ENCODE measurements around the gene PHGDH. TPM values are rescaled to one million over a fixed set of nuclear protein-coding genes. Genes with fewer than 3 reads are reported as not detected.

PHGDH gene
- total RNA-seq, 1 donor from 2014 or later, result 371 TPM

- no peaks in the 10 kb centered on the region for H3K79me2 ChIP-seq (ENCODE audit: insufficient read depth, low read length)
- TF ChIP-seq EZH2 (IDR thresholded peaks at IDR 0.05; ENCODE audit: insufficient read depth, low read length), result no peak
- no peak for TF ChIP-seq CTCF (IDR thresholded peaks at IDR 0.05; ENCODE audit: insufficient read depth, low read depth, low read length)
- no peaks in the 10 kb centered on the region for H3K27me3 ChIP-seq (ENCODE audit: insufficient read depth, low read length)
- Mint-ChIP-seq H3K4me3 (ENCODE audit: unreplicated experiment) (no peak overlapping the region), H3K27me3 (ENCODE audit: low read depth, unreplicated experiment) (no peaks in the 10 kb centered on the region), H3K36me3 (ENCODE audit: low read depth, unreplicated experiment) (peaks cover 65% of the 10 kb centered on the region), H3K27ac (ENCODE audit: unreplicated experiment) (no peak overlapping the region), H3K9me3 (ENCODE audit: unreplicated experiment) (no peaks in the 10 kb centered on the region), H3K4me1 (ENCODE audit: low read depth, unreplicated experiment) (peaks cover 8% of the 10 kb centered on the region)
- no peak overlapping the region for H3K27ac ChIP-seq (ENCODE audit: low read depth, low read length)
- no peak overlapping the region for H3K4me3 ChIP-seq (ENCODE audit: insufficient read depth, low read depth, low read length)
- no peak overlapping the region for H2AFZ ChIP-seq (ENCODE audit: low read depth, low read length)
- H3K4me2 ChIP-seq (ENCODE audit: low read length), result no peak overlapping the region
- FAIRE-seq, result no peak
- peaks cover 3% of the 10 kb centered on the region for H4K20me1 ChIP-seq (ENCODE audit: insufficient read depth, low read length)
- H3K36me3 ChIP-seq (ENCODE audit: insufficient read depth, low read length), result no peaks in the 10 kb centered on the region
- no peak for DNase-seq (ENCODE audit: low read depth)
- H3K9ac ChIP-seq (ENCODE audit: low read length), result no peak overlapping the region
- no peaks in the 10 kb centered on the region for H3K9me3 ChIP-seq (ENCODE audit: insufficient read depth, low read depth, low read length)
- H3K4me1 ChIP-seq (ENCODE audit: insufficient read depth, low read length), result no peaks in the 10 kb centered on the region
These were observed 13.9 kb downstream of the PHGDH start for GRCh38 chr1:119725626-119726025.

DNA sequence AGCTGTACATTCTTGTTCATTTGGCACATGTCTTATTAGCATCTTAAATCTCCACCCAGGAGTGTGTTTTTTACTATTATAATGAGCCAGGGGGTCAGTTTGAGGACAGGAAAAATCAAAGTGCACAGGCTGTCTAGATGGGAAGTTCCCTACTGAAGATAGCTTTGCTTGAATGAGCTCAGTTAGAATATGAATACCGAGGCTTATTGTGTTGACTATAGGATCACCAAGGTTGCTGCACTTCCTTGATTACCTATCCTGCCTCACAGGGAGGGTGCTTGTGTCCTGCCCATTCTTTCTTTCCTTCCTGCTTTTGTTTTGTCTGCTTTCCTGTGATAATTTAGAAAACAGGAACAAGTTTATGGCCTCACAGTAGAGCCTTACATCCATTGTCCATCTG lies 16.3 kb downstream of the PHGDH start:
- H3K36me3 ChIP-seq (ENCODE audit: insufficient read depth, low read length), result no peaks in the 10 kb centered on the region
- no peak overlapping the region for H3K4me3 ChIP-seq (ENCODE audit: insufficient read depth, low read depth, low read length)
- no peak for DNase-seq (ENCODE audit: low read depth)
- Mint-ChIP-seq H3K27ac (ENCODE audit: unreplicated experiment) (no peak overlapping the region), H3K36me3 (ENCODE audit: low read depth, unreplicated experiment) (peaks cover 55% of the 10 kb centered on the region), H3K4me3 (ENCODE audit: unreplicated experiment) (no peak overlapping the region), H3K4me1 (ENCODE audit: low read depth, unreplicated experiment) (peaks cover 16% of the 10 kb centered on the region), H3K27me3 (ENCODE audit: low read depth, unreplicated experiment) (no peaks in the 10 kb centered on the region), H3K9me3 (ENCODE audit: unreplicated experiment) (no peaks in the 10 kb centered on the region)
- no peak overlapping the region for H3K4me2 ChIP-seq (ENCODE audit: low read length)
- H3K9ac ChIP-seq (ENCODE audit: low read length), result no peak overlapping the region
- no peak overlapping the region for H2AFZ ChIP-seq (ENCODE audit: low read depth, low read length)
- FAIRE-seq, result no peak
- no peaks in the 10 kb centered on the region for H3K79me2 ChIP-seq (ENCODE audit: insufficient read depth, low read length)
- no peak for TF ChIP-seq EZH2 (IDR thresholded peaks at IDR 0.05; ENCODE audit: insufficient read depth, low read length)
- TF ChIP-seq CTCF (IDR thresholded peaks at IDR 0.05; ENCODE audit: insufficient read depth, low read depth, low read length), result no peak
- H4K20me1 ChIP-seq (ENCODE audit: insufficient read depth, low read length), result peaks cover 8% of the 10 kb centered on the region
- H3K27me3 ChIP-seq (ENCODE audit: insufficient read depth, low read length), result no peaks in the 10 kb centered on the region
- H3K27ac ChIP-seq (ENCODE audit: low read depth, low read length), result no peak overlapping the region
- H3K4me1 ChIP-seq (ENCODE audit: insufficient read depth, low read length), result no peaks in the 10 kb centered on the region
- H3K9me3 ChIP-seq (ENCODE audit: insufficient read depth, low read depth, low read length), result no peaks in the 10 kb centered on the region

GRCh38 chr1:119729044-119729443 lies 17.3 kb downstream of the PHGDH start:
- Histone ChIP-seq H4K20me1 (ENCODE audit: insufficient read depth, low read length) (peaks cover 8% of the 10 kb centered on the region), H3K36me3 (ENCODE audit: insufficient read depth, low read length) (no peaks in the 10 kb centered on the region), H2AFZ (ENCODE audit: low read depth, low read length) (no peak overlapping the region), H3K9ac (ENCODE audit: low read length) (no peak overlapping the region), H3K27me3 (ENCODE audit: insufficient read depth, low read length) (no peaks in the 10 kb centered on the region), H3K9me3 (ENCODE audit: insufficient read depth, low read depth, low read length) (no peaks in the 10 kb centered on the region), H3K4me3 (ENCODE audit: insufficient read depth, low read depth, low read length) (no peak overlapping the region), H3K4me1 (ENCODE audit: insufficient read depth, low read length) (no peaks in the 10 kb centered on the region), H3K4me2 (ENCODE audit: low read length) (no peak overlapping the region), H3K27ac (ENCODE audit: low read depth, low read length) (no peak overlapping the region), H3K79me2 (ENCODE audit: insufficient read depth, low read length) (no peaks in the 10 kb centered on the region)
- Mint-ChIP-seq H3K27ac (ENCODE audit: unreplicated experiment) (no peak overlapping the region), H3K4me1 (ENCODE audit: low read depth, unreplicated experiment) (peaks cover 16% of the 10 kb centered on the region), H3K36me3 (ENCODE audit: low read depth, unreplicated experiment) (peaks cover 50% of the 10 kb centered on the region), H3K9me3 (ENCODE audit: unreplicated experiment) (no peaks in the 10 kb centered on the region), H3K27me3 (ENCODE audit: low read depth, unreplicated experiment) (no peaks in the 10 kb centered on the region), H3K4me3 (ENCODE audit: unreplicated experiment) (no peak overlapping the region)
- FAIRE-seq (no peak), DNase-seq (ENCODE audit: low read depth) (no peak)
- TF ChIP-seq CTCF (IDR thresholded peaks at IDR 0.05; ENCODE audit: insufficient read depth, low read depth, low read length) (no peak), EZH2 (IDR thresholded peaks at IDR 0.05; ENCODE audit: insufficient read depth, low read length) (no peak)

Measured in astrocyte (in vitro differentiated cells and primary cell).